GM19468 (cell line): ENCODE results near the gene SORBS2.
"Not testable (repeated sequence)": the region's sequence is repeated elsewhere in the genome, so short reads cannot be mapped to it uniquely, and the experiment has no call there.

Source experiments
- ATAC-seq: cut with Tn5 transposase; IDR thresholded peaks from one replicate; pipeline ENCODE4 v1.9.1; 2021; ENCODE audit warnings: mild to moderate bottlenecking, moderate library complexity, moderate number of reproducible peaks; ENCODE audit not compliant: unreplicated experiment; ENCODE audit errors: extremely low read depth

Gene SORBS2

DNA sequence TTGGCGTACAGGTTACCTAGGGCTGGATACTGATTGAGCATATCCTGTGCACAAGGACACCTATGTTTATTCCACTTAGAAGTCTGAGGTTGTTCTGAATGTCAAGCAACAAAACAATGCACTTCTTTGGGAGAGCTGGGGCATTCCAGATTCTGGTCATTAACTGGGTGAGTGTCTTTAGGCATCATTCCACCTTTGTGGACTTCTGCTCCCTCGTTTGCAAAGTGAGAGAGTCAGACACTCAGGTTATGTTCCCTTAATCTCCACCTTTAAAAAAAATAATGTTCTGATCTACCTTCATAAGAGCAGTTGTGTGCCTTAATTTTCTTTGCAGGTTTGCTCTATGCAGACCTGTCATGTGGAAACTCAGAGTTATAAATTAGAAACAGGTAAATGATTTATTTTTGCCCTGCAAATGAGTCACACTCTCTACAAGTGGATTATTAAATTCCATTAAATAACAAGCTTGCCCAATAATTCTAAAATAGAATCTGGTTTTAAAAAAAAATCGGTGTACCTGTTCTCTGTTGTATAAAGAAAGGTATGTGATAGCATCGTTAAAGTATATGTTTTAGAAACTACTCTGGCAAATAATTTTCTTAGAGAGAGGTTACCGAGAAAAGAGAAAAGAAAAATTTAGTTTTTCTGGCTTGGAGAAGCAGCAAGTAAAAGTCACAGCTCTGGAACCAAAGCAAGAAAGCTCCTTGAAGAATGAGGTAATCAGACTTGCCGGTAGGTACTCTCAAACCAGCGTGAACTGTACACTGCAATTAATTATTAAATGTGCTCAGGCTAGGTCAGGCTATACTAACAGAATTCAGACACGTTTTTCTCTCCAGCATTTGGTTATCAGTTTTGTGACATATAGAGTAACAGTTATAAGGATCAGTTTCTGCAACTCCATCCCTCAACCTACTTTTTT is 93.2 kb downstream of the SORBS2 start:
- no peak for ATAC-seq

DNA sequence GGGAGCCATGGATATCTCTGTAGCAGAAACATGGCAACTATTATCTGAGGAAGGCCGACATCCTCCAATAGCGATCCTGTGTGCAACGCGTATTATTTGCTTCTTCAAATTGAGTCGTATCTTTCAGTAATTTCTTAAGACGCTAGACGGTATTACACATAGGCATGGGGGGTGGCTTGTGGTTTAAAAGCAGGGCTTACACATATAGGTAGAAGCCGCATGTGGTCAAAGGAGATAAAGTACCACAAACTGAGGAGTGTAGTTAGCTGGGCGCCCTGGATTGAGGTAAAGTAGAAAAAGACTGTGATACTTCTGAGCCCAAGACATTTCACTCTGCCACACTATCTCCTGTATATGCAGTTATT is 94.6 kb downstream of the SORBS2 start:
- ATAC-seq = no peak

DNA sequence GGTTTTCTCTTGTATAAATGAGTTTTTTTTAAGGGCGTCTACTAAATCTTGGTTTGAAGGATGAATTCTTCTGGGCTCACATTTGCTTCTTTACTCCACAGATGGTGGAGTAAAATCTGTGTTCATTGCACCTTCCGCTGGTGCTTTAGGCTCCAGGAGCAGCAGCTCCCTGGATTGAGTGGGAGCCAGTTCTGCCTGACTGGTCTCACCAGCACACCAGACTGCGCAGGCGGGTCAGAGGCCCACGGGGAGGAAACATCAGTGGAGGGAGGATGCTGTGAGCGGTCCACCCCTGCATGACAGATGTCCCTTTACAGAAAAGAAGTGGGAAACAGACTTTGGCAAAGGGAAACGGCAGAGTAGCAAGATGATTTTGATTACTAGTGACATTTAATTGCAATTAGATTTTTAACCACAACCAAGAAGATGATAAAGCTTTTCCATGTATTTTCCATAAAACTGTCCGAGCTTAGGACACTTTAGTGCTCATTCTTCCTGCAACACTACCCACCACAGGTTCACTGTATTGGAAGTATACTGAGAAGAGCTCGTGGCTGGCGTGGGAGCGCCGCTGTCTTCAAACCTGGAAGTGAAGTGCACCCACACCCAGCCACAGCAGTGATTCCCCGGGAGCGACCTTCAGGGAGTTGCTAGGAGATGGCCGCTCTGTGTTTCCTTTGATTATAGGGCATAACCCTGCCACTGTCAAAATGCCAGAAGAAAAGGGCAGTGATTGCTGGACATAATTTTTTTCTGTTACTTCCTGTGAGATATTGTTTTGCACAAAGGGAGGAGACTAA is 95.2 kb downstream of the SORBS2 start:
- ATAC-seq = no peak

DNA sequence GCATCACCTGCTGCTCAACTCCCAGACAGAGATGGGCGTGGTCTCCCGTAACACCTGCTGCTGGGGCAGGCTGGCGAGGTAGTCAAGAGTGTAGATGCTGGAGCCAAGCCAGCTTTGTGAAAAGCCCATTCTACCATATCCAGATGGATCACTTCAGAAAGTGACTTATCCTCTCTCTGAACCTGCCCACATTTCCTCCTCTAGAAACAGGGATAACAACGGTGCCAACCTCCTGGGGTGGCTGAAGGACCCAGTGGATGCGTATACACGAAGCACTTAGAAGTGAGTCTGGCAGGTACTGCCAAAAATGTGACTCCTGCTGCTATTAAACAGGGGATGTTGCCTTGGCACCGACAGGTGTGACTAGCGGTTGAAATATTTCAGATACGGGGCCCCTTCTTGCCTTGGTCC is 95.8 kb downstream of the SORBS2 start:
- no peak for ATAC-seq

DNA sequence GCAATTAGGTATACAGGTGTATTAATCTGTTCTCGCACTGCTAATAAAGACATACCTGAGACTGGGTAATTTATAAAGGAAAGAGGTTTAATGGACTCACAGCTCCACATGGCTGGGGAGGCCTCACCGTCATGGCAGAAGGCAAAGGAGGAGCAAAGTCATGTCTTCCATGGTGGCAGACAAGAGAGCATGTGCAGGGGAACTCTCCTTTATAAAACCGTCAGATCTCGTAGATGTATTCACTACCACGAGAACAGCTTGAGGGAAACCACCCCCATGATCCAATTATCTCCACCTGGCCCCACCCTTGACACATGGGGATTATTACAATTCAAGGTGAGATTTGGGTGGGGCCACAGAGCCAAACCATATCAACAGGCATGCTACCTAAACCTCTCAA is 97.5 kb downstream of the SORBS2 start:
- ATAC-seq = not testable (repeated sequence)

- ATAC-seq = no peak
These were observed 98.3 kb downstream of the SORBS2 start for GRCh38 chr4:185713731-185714130.

GRCh38 chr4:185713272-185713671 is 98.7 kb downstream of the SORBS2 start:
- no peak for ATAC-seq

- no peak for ATAC-seq
These were observed 99.5 kb downstream of the SORBS2 start for GRCh38 chr4:185712350-185713024.

DNA sequence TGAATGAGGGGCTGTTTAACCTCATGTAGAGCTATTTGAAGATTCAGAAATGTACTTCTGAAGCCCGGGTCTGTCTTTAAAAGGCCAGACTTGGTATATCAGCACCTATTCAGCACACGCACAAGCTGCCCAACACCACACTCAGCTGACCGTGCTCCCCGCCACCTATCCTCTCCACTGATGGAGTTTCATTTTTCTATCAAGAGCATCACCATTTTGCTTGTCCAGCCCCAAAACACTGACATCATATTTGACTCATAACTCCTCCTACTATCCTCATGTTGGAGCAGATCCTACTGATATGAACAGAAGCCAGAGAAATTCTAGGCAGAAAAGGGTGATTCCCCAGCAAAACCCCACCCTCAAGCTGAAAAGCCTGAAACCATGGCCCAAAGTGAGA is 100.3 kb downstream of the SORBS2 start:
- no peak for ATAC-seq

DNA sequence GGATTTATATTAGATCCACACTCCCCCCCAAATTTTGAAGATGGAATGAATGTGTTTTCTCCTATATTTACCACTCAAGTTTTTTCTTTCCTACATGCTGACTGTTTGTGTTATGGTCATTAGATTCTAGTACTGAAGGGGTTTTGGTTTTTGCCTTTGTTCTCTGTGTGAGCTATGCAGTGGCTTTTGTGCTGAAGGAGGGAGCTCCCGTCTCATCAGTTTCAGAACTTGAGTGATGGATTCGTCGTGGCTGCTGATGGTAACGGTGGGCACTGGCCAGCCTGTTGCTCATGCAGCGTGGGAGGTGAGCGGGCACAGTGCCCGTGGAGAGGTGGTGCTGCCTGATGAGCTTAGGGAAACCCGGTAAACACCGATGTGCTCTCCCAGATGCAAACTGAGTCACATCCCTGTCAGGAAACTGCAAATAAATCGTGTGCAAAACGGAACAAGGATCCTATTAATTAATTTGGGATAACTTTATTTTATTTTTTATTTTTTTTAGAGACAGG is 101.5 kb downstream of the SORBS2 start:
- no peak for ATAC-seq

GRCh38 chr4:185709802-185710486 is 102.0 kb downstream of the SORBS2 start:
- ATAC-seq = no peak

- ATAC-seq = no peak
These were observed 103.6 kb downstream of the SORBS2 start for GRCh38 chr4:185708348-185708747.

GRCh38 chr4:185707622-185708021 is 104.4 kb downstream of the SORBS2 start:
- not testable (repeated sequence) for ATAC-seq

DNA sequence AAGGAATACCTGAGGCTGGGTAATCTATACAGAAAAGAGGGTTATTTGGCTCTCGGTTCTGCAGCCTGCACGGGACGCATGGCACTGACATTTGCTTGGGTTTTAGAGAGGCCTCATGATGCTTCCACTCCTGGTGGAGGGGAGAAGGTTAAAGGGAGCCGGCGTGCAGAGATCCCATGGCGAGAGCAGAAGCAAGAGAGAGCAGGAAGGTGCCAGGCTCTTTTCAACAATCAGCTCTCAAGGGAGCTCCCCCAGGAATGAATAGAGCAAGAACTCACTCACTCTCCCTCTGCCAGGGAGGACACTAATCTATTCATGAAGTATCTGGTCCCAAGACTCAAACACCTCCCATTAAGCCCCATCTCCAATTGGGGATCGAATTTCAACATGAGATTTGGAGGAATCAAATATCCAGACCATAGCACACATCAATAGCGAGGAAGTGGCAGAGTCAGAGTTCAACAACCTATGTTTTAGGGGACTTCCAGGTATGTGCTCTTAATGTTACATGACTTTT is 109.8 kb downstream of the SORBS2 start:
- ATAC-seq = no peak

DNA sequence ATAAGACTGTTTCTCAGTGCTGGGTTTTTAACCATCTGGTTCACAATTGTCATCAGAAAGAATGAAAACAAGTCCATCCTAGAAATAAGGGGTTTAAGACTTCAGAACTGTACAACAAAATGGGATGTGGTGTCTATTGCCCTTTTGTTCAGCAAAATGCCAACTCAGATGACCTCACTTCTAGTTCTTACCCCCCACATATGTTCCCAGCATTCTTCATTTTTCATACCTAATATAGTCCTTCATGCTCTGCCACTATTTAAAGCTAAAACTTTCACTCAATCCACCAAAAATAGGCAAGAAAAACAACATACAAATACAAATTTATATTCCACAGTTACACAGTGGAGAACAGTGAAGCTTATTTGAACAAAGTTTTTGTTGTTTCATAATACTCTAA is 111.4 kb downstream of the SORBS2 start:
- ATAC-seq = no peak

- no peak for ATAC-seq
These were observed 111.9 kb downstream of the SORBS2 start for GRCh38 chr4:185700048-185700447.

DNA sequence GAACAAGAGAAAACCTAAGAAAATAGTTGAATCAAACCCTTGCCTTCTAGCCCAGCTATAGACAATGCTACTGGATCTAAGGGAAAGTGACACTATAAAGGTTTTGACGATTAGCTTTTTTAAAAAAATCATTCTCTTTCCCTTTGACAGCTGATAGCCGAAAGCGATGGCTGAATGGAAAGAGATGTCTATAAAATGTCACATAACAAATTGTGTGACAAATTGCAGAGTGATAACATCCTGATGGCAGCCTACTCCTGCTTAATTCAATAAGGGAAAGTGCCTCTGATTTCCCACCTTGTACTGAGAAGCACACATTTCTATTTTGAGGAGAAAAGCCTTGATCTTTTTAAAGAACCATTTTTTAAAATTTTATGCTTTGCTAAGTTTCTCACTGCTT is 114.5 kb downstream of the SORBS2 start:
- ATAC-seq = no peak

DNA sequence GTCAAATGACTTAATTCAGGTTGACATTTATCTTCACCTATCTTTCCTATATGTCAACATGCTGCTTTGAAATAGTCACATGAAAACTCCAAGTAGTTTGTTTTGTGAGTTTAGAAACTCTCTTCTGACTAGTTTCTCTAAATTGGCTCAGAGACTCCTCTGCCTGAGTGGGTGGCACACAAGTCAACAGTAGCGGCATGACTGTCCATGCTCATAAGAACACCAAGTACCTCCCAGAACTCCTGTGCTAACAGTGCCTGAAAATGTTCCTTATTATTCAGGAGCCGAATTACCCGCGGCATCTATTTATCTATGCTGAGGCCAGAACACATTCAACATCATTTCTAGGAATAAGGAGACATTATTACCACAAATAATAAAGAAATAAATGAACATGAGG is 116.3 kb downstream of the SORBS2 start:
- ATAC-seq = no peak

- ATAC-seq = no peak
These were observed 118.3 kb downstream of the SORBS2 start for GRCh38 chr4:185693548-185694215.
